ENCODE data around the gene CCT4.
A peak's percentile ranks its signal among the peaks of the same experiment; 100 is the strongest.
"Not testable (repeated sequence)": the region's sequence is repeated elsewhere in the genome, so short reads cannot be mapped to it uniquely, and the experiment has no call there.

CCT4 gene

GRCh38 chr2:61853086-61853846 lies 35.2 kb downstream of the CCT4 start:
- peak; percentile 79 for ATAC-seq (ENCODE audit: low read depth)
- Histone ChIP-seq H3K27ac (ENCODE audit: poor library complexity, severe bottlenecking) (peak overlapping the region; percentile 57), H3K36me3 (ENCODE audit: low read depth) (no peaks in the 10 kb centered on the region), H3K4me1 (ENCODE audit: insufficient read depth, poor library complexity, severe bottlenecking) (no peaks in the 10 kb centered on the region), H3K27me3 (ENCODE audit: insufficient read depth, poor library complexity, severe bottlenecking) (no peaks in the 10 kb centered on the region), H3K4me3 (ENCODE audit: severe bottlenecking) (peak overlapping the region; percentile 65), H3K9me3 (ENCODE audit: severe bottlenecking) (no peaks in the 10 kb centered on the region)
- DNase-seq (ENCODE audit: low spot score) = no peak
- no peak for TF ChIP-seq CTCF (IDR thresholded peaks at IDR 0.05; ENCODE audit: poor library complexity, severe bottlenecking)

GRCh38 chr2:61851270-61851669 lies 37.2 kb downstream of the CCT4 start:
- H3K4me3 ChIP-seq (ENCODE audit: severe bottlenecking); H3K27ac ChIP-seq (ENCODE audit: poor library complexity, severe bottlenecking); H3K4me1 ChIP-seq (ENCODE audit: insufficient read depth, poor library complexity, severe bottlenecking); H3K36me3 ChIP-seq (ENCODE audit: low read depth); H3K27me3 ChIP-seq (ENCODE audit: insufficient read depth, poor library complexity, severe bottlenecking); DNase-seq (ENCODE audit: low spot score); H3K9me3 ChIP-seq (ENCODE audit: severe bottlenecking); ATAC-seq (ENCODE audit: low read depth): not testable (repeated sequence)

- no peaks in the 10 kb centered on the region for H3K27me3 ChIP-seq (ENCODE audit: insufficient read depth, poor library complexity, severe bottlenecking)
- no peak for ATAC-seq (ENCODE audit: low read depth)
- no peak for DNase-seq (ENCODE audit: low spot score)
- no peak for TF ChIP-seq CTCF (IDR thresholded peaks at IDR 0.05; ENCODE audit: poor library complexity, severe bottlenecking)
- no peaks in the 10 kb centered on the region for H3K9me3 ChIP-seq (ENCODE audit: severe bottlenecking)
- no peaks in the 10 kb centered on the region for H3K4me1 ChIP-seq (ENCODE audit: insufficient read depth, poor library complexity, severe bottlenecking)
- H3K27ac ChIP-seq (ENCODE audit: poor library complexity, severe bottlenecking) = no peak overlapping the region
- no peak overlapping the region for H3K4me3 ChIP-seq (ENCODE audit: severe bottlenecking)
- peaks cover 6% of the 10 kb centered on the region; the same call in 1 of the 2 replicates for H3K36me3 ChIP-seq (ENCODE audit: low read depth)
These were observed 43.1 kb downstream of the CCT4 start for GRCh38 chr2:61845320-61845719.

GRCh38 chr2:61841286-61841685 lies 47.2 kb downstream of the CCT4 start:
- no peak for TF ChIP-seq CTCF (IDR thresholded peaks at IDR 0.05; ENCODE audit: poor library complexity, severe bottlenecking)
- H3K27me3 ChIP-seq (ENCODE audit: insufficient read depth, poor library complexity, severe bottlenecking) = no peaks in the 10 kb centered on the region
- no peak overlapping the region for H3K4me3 ChIP-seq (ENCODE audit: severe bottlenecking)
- no peak for ATAC-seq (ENCODE audit: low read depth)
- H3K4me1 ChIP-seq (ENCODE audit: insufficient read depth, poor library complexity, severe bottlenecking) = no peaks in the 10 kb centered on the region
- H3K36me3 ChIP-seq (ENCODE audit: low read depth) = peaks cover 20% of the 10 kb centered on the region; the same call in 1 of the 2 replicates
- no peak for DNase-seq (ENCODE audit: low spot score)
- H3K27ac ChIP-seq (ENCODE audit: poor library complexity, severe bottlenecking) = no peak overlapping the region
- H3K9me3 ChIP-seq (ENCODE audit: severe bottlenecking) = no peaks in the 10 kb centered on the region

- peak; percentile 72 for ATAC-seq (ENCODE audit: low read depth)
- no peaks in the 10 kb centered on the region for H3K4me1 ChIP-seq (ENCODE audit: insufficient read depth, poor library complexity, severe bottlenecking)
These were observed 53.6 kb downstream of the CCT4 start for GRCh38 chr2:61834893-61835292.

More at GRCh38 chr2:61834893-61835292, 53.6 kb downstream of the CCT4 start:
- no peaks in the 10 kb centered on the region for H3K9me3 ChIP-seq (ENCODE audit: severe bottlenecking)
- no peak overlapping the region for H3K27ac ChIP-seq (ENCODE audit: poor library complexity, severe bottlenecking)
- no peak for TF ChIP-seq CTCF (IDR thresholded peaks at IDR 0.05; ENCODE audit: poor library complexity, severe bottlenecking)
- DNase-seq (ENCODE audit: low spot score) = no peak
- peaks cover 18% of the 10 kb centered on the region for H3K36me3 ChIP-seq (ENCODE audit: low read depth)
- no peaks in the 10 kb centered on the region for H3K27me3 ChIP-seq (ENCODE audit: insufficient read depth, poor library complexity, severe bottlenecking)
- H3K4me3 ChIP-seq (ENCODE audit: severe bottlenecking) = no peak overlapping the region
